Midbrain (tissue), 1 donor: ENCODE measurements around the gene NLGN1.

ENCODE experiments used
- DNase-seq: peaks from one replicate; lab custom pipeline; 2025; lab: John Stamatoyannopoulos, UW

NLGN1 gene

GRCh38 chr3:173641696-173642095 lies 244.2 kb downstream of the NLGN1 start:
- no peak for DNase-seq

- DNase-seq: no peak
Observed at GRCh38 chr3:173644086-173645082, 246.8 kb downstream of the NLGN1 start.

- no peak for DNase-seq
Observed at GRCh38 chr3:173650596-173650995, 253.1 kb downstream of the NLGN1 start.

GRCh38 chr3:173652093-173652492 lies 254.5 kb downstream of the NLGN1 start:
- DNase-seq: no peak

- DNase-seq: no peak
Observed at GRCh38 chr3:173653781-173654180, 256.2 kb downstream of the NLGN1 start.

- no peak for DNase-seq
Observed at GRCh38 chr3:173659972-173660371, 262.4 kb downstream of the NLGN1 start.

GRCh38 chr3:173660645-173661299 lies 263.2 kb downstream of the NLGN1 start:
- DNase-seq: no peak

- DNase-seq: no peak
Observed at GRCh38 chr3:173663696-173664111, 266.2 kb downstream of the NLGN1 start.

- DNase-seq: no peak
Observed at GRCh38 chr3:173676094-173676493, 278.6 kb downstream of the NLGN1 start.

- no peak for DNase-seq
Observed at GRCh38 chr3:173681188-173681678, 283.7 kb downstream of the NLGN1 start.

- no peak for DNase-seq
Observed at GRCh38 chr3:173685456-173685855, 287.9 kb downstream of the NLGN1 start.

GRCh38 chr3:173688216-173688842 lies 290.8 kb downstream of the NLGN1 start:
- no peak for DNase-seq

GRCh38 chr3:173690542-173691180 lies 293.1 kb downstream of the NLGN1 start:
- no peak for DNase-seq

- DNase-seq: no peak
Observed at GRCh38 chr3:173699353-173699752, 301.8 kb downstream of the NLGN1 start.

GRCh38 chr3:173700336-173700735 lies 302.8 kb downstream of the NLGN1 start:
- no peak for DNase-seq

- DNase-seq: no peak
Observed at GRCh38 chr3:173702561-173702960, 305.0 kb downstream of the NLGN1 start.

- no peak for DNase-seq
Observed at GRCh38 chr3:173703771-173704170, 306.2 kb downstream of the NLGN1 start.

GRCh38 chr3:173706630-173707029 lies 309.1 kb downstream of the NLGN1 start:
- DNase-seq: no peak

- no peak for DNase-seq
Observed at GRCh38 chr3:173708191-173708590, 310.6 kb downstream of the NLGN1 start.

- DNase-seq: no peak
Observed at GRCh38 chr3:173709026-173709425, 311.5 kb downstream of the NLGN1 start.

- no peak for DNase-seq
Observed at GRCh38 chr3:173711619-173712018, 314.1 kb downstream of the NLGN1 start.

GRCh38 chr3:173719585-173719984 lies 322.0 kb downstream of the NLGN1 start:
- no peak for DNase-seq
